ENCODE results near the gene HPN. TPM values are rescaled to one million over a fixed set of nuclear protein-coding genes. Genes with fewer than 3 reads are reported as not detected.

Gene HPN
- total and polyA plus RNA-seq, 2 donors from 2014 or later = 134 to 331 TPM

GRCh38 chr19:35112995-35113688, 71.6 kb downstream of the HPN start:
- peaks cover 0 to 4% (median 3%) of the 10 kb centered on the region in 3 donors for H3K4me1 ChIP-seq (ENCODE audit: control insufficient read depth in 2 of 3, insufficient read depth in 2 of 3, low read depth in 1 of 3, low read length in 3 of 3)
- no peaks in the 10 kb centered on the region for H3K36me3 ChIP-seq (ENCODE audit: control insufficient read depth in 2 of 3, insufficient read depth in 3 of 3, low read length in 3 of 3)
- no peak for TF ChIP-seq CTCF (IDR thresholded peaks at IDR 0.05; ENCODE audit: borderline replicate concordance, extremely low read depth, insufficient read depth)
- no peak overlapping the region for H3K4me3 ChIP-seq (ENCODE audit: low read length in 3 of 3)
- H3K27me3 ChIP-seq (ENCODE audit: control insufficient read depth, insufficient read depth, low read length) = no peaks in the 10 kb centered on the region
- H3K27ac ChIP-seq (ENCODE audit: low read depth in 2 of 2, low read length in 2 of 2) = no peak overlapping the region
- intact Hi-C loops (cut with DNase I) = no loop called here
- H3K9me3 ChIP-seq (ENCODE audit: control insufficient read depth in 2 of 3, insufficient read depth in 1 of 3, low read length in 3 of 3) = no peaks in the 10 kb centered on the region
- no peak for DNase-seq
- no peak overlapping the region for H3K9ac ChIP-seq (ENCODE audit: low read length in 3 of 3)
- FAIRE-seq = no peak

DNA sequence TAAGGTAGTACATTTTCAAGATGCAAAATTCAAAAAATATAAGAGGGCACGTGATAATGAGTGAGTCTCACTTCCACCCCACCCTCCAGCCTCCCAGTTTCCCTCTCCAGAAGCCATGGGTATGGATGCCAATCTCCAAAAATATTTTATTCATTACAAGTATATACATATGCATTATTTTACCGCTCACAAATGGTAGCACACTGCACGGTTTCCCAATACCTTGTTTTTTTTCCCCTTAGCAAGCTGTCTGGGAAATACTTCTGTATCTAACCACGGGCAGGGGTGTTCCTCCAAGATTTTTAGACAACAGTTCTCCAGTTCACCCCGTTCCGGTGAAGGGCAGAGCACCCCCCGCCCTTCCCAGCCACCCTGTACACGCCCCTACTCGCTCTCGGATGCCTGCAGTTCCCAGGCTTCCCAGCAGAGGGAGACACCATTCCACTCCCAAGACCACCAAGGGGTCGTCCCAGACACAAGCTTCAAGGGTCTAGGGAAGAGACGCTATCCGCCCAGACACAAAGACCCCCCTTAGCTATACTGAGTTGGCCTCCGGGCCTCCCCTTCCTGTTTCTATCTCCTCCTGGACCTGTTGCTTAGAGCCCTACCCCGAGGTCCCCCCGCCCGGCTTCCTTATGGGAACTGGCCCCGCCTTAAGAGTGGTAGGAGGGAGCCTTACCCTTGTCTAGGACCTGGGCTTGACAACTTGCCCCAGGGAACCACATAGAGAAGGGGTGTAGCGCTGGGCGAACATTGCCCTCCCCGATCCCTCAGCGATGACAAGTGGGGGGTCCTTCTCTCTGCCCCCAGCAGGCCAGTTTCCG, 73.0 kb downstream of the HPN start:
- Histone ChIP-seq H3K9ac (ENCODE audit: low read length in 3 of 3) (peak overlapping the region in 1 of 3 donors; percentile 16), H3K4me1 (ENCODE audit: control insufficient read depth in 2 of 3, insufficient read depth in 2 of 3, low read depth in 1 of 3, low read length in 3 of 3) (peaks cover 0 to 4% (median 3%) of the 10 kb centered on the region in 3 donors), H3K27ac (ENCODE audit: low read depth in 2 of 2, low read length in 2 of 2) (no peak overlapping the region), H3K36me3 (ENCODE audit: control insufficient read depth in 2 of 3, insufficient read depth in 3 of 3, low read length in 3 of 3) (no peaks in the 10 kb centered on the region), H3K4me3 (ENCODE audit: low read length in 3 of 3) (peak overlapping the region in 2 of 3 donors; percentile 34 to 46), H3K9me3 (ENCODE audit: control insufficient read depth in 2 of 3, insufficient read depth in 1 of 3, low read length in 3 of 3) (no peaks in the 10 kb centered on the region), H3K27me3 (ENCODE audit: control insufficient read depth, insufficient read depth, low read length) (no peaks in the 10 kb centered on the region)
- DNase-seq (peak in 4 of 5 donors; percentile 87 to 91 (median 89)), FAIRE-seq (no peak)
- TF ChIP-seq CTCF (IDR thresholded peaks at IDR 0.05; ENCODE audit: borderline replicate concordance, extremely low read depth, insufficient read depth) = peak; percentile 84
- intact Hi-C loops (cut with DNase I) = no loop called here

- peak within 1 kb of the TSS in 1 of 3 donors; percentile 16 for H3K9ac ChIP-seq (ENCODE audit: low read length in 3 of 3)
- no peak within 1 kb of the TSS for H3K27ac ChIP-seq (ENCODE audit: low read depth in 2 of 2, low read length in 2 of 2)
- H3K4me3 ChIP-seq (ENCODE audit: low read length in 3 of 3) = peak within 1 kb of the TSS; percentile 23 to 46 (median 34)
- FAIRE-seq = no peak
- intact Hi-C loops (cut with DNase I) = no loop called here
- DNase-seq = peak in 2 of 5 donors; percentile 56 to 71
- H3K9me3 ChIP-seq (ENCODE audit: control insufficient read depth in 2 of 3, insufficient read depth in 1 of 3, low read length in 3 of 3) = no peaks in the 10 kb centered on the region
- H3K27me3 ChIP-seq (ENCODE audit: control insufficient read depth, insufficient read depth, low read length) = no peaks in the 10 kb centered on the region
- H3K36me3 ChIP-seq (ENCODE audit: control insufficient read depth in 2 of 3, insufficient read depth in 3 of 3, low read length in 3 of 3) = no peaks in the 10 kb centered on the region
- TF ChIP-seq CTCF (IDR thresholded peaks at IDR 0.05; ENCODE audit: borderline replicate concordance, extremely low read depth, insufficient read depth) = no peak
- peaks cover 0 to 4% (median 3%) of the 10 kb centered on the region in 3 donors for H3K4me1 ChIP-seq (ENCODE audit: control insufficient read depth in 2 of 3, insufficient read depth in 2 of 3, low read depth in 1 of 3, low read length in 3 of 3)
These were observed 73.8 kb downstream of the HPN start, which contains the start of gene FXYD3 for GRCh38 chr19:35115177-35115951. Gene FXYD3, plus strand, starts transcription at chr19:35115823. Its CDS starts 3,554 bp downstream, at chr19:35119377.

Other genes with a start within 250 kb of the HPN start
- gene ZNF30, start 114.8 kb upstream of the HPN start, total RNA-seq = 3.5 TPM
- gene ZNF30, start 114.8 kb upstream of the HPN start, polyA plus RNA-seq (ENCODE audit: insufficient read depth, low read depth, low replicate concordance) = 3.1 TPM
- 9.1 TPM for gene ZNF792, start 77.5 kb upstream of the HPN start, total RNA-seq
- 2.0 TPM for gene ZNF792, start 77.5 kb upstream of the HPN start, polyA plus RNA-seq (ENCODE audit: insufficient read depth, low read depth, low replicate concordance)
- 87.3 TPM for gene GRAMD1A, start 41.4 kb upstream of the HPN start, total RNA-seq
- gene GRAMD1A, start 41.4 kb upstream of the HPN start, polyA plus RNA-seq (ENCODE audit: insufficient read depth, low read depth, low replicate concordance) = 29.8 TPM
- 24.1 TPM for gene SCN1B, start 11.3 kb upstream of the HPN start, total RNA-seq
- 9.6 TPM for gene SCN1B, start 11.3 kb upstream of the HPN start, polyA plus RNA-seq (ENCODE audit: insufficient read depth, low read depth, low replicate concordance)
- 33.7 TPM for gene FXYD3, start 74.1 kb downstream of the HPN start, total RNA-seq
- 26.4 TPM for gene FXYD3, start 74.1 kb downstream of the HPN start, polyA plus RNA-seq (ENCODE audit: insufficient read depth, low read depth, low replicate concordance)
- gene LGI4, start 93.3 kb downstream of the HPN start, total RNA-seq = 7.5 TPM
- gene LGI4, start 93.3 kb downstream of the HPN start, polyA plus RNA-seq (ENCODE audit: insufficient read depth, low read depth, low replicate concordance) = 5.1 TPM
- gene FXYD1, start 97.1 kb downstream of the HPN start, total RNA-seq = 31.8 TPM
- 39.0 TPM for gene FXYD1, start 97.1 kb downstream of the HPN start, polyA plus RNA-seq (ENCODE audit: insufficient read depth, low read depth, low replicate concordance)
- 0.94 TPM for gene FXYD7, start 101.5 kb downstream of the HPN start, total RNA-seq
- gene FXYD7, start 101.5 kb downstream of the HPN start, polyA plus RNA-seq (ENCODE audit: insufficient read depth, low read depth, low replicate concordance) = not detected
- 84.5 TPM for gene FXYD5, start 113.0 kb downstream of the HPN start, total RNA-seq
- gene FXYD5, start 113.0 kb downstream of the HPN start, polyA plus RNA-seq (ENCODE audit: insufficient read depth, low read depth, low replicate concordance) = 41.9 TPM
- gene FAM187B, start 187.0 kb downstream of the HPN start, total RNA-seq = not detected
- not detected for gene FAM187B, start 187.0 kb downstream of the HPN start, polyA plus RNA-seq (ENCODE audit: insufficient read depth, low read depth, low replicate concordance)
- gene LSR, start 207.3 kb downstream of the HPN start, total RNA-seq = 87.2 TPM
- gene LSR, start 207.3 kb downstream of the HPN start, polyA plus RNA-seq (ENCODE audit: insufficient read depth, low read depth, low replicate concordance) = 37.9 TPM
- gene USF2, start 227.2 kb downstream of the HPN start, total RNA-seq = 118 TPM
- gene USF2, start 227.2 kb downstream of the HPN start, polyA plus RNA-seq (ENCODE audit: insufficient read depth, low read depth, low replicate concordance) = 82.8 TPM
- 1.3 TPM for gene HAMP, start 240.8 kb downstream of the HPN start, total RNA-seq
- 1.1 TPM for gene HAMP, start 240.8 kb downstream of the HPN start, polyA plus RNA-seq (ENCODE audit: insufficient read depth, low read depth, low replicate concordance)